Stimulated activated CD8-positive, alpha-beta memory T cell treated with anti-CD3 and anti-CD28 coated beads, Interleukin-7, amount 100 ng/mL, for 24 hours (primary cell): ENCODE results near the gene CDKAL1.
"Not testable (repeated sequence)": the region's sequence is repeated elsewhere in the genome, so short reads cannot be mapped to it uniquely, and the experiment has no call there.

Experiments used
- DNase-seq: peaks from one replicate; pipeline ENCODE4 v3.0.0-alpha.2; 2020; ENCODE audit warnings: low read depth

The CDKAL1 gene

DNA sequence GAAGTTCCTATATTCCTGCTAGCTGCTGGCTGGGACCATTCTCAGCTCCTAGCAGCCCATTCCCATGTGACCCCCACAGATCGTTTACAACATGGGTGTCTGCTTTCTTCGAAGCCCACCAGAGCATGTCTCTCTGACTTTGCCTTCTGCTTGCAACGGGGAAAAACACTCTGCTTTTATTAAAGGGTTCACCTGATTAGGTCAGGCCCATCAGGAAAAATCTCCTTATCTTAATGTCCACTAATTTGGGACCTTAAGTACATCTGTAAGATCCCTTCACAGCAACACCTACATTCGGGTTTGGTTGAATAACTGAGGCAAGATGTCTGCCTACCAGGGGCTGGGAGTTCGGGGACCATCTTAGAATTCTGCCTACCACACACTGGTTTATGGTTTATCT lies 496.9 kb downstream of the CDKAL1 start:
- DNase-seq = no peak

DNA sequence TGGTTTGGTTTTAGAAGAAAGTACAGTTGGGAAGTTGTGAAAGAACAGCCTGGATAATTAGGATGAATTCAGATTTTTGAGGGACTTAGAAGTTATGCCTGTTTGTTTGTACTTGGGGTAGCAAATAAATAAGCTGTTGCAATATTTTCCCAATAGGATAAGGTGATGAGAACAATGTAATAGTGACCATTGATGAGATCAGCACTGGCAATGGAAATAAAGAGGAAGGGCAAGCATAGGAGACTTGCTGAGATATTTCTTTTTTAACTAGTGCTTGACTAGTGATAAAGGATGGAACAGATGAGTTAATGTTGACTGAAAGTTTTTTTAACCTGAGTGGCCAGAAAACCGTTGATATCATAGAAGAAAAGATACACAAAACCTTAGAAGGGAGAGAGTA lies 498.8 kb downstream of the CDKAL1 start:
- no peak for DNase-seq

DNA sequence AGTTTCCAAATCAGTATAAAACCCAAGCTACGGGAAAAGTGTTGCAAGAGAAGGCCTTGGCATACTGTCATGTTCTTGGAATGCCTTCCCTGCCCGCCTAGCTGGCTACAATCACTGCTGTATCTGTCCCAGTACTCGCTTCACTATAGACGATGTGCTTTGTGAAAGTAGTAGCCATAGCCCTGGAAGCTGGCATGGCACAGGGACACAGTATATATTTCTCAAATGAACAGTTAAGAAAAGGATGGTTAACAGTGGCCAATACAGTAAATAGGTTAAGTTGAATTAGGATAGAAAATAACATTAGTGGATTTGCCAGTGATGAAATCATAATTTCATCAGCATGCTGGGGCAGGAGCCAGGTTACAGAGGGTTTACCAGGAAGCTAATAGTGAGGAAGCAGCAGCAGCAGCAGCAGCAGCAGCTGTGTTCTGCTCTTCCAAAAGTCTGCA lies 499.3 kb downstream of the CDKAL1 start:
- no peak for DNase-seq

- no peak for DNase-seq
Observed at GRCh38 chr6:21034345-21034744, 500.1 kb downstream of the CDKAL1 start.

DNA sequence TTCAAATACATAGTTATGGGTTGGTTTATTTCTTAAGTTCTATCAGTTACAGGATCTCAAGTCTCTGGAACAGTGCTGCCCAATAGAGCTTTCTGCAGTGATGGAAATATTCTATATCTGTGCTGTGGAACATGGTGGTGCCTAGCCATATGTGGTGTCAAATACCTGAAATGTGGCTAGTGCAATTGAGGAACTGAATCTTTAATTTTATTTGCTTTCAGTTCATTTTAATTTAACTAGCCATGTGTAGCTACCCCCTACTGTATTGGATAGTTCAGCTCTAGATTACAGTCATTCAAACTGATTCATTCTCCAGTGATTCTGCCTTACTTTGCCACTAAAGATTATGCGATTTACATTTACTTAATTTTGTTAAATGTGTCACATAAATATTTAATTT lies 503.2 kb downstream of the CDKAL1 start:
- no peak for DNase-seq

- no peak for DNase-seq
Observed at GRCh38 chr6:21039926-21040325, 505.7 kb downstream of the CDKAL1 start.

GRCh38 chr6:21045135-21045700 lies 511.0 kb downstream of the CDKAL1 start:
- DNase-seq = no peak

- no peak for DNase-seq
Observed at GRCh38 chr6:21046276-21046675, 512.0 kb downstream of the CDKAL1 start.

DNA sequence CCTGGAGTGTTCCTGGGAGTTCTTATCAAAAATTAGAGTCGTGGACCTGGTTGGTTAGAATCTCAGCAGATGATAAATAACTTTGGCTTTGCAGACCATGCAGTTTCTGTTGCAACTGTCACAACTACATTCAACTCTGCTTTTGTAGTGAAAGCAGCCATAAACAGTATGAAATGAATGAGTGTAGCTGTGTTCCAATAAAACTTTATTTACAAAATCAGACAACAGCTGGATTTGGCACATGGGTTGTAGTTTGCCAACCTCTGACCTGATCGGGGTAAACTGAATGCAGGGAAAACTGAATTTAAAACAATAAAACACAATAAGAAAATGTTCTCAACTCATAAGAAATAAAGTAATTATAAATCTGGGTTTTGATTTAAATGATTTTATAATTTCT lies 513.8 kb downstream of the CDKAL1 start:
- no peak for DNase-seq

GRCh38 chr6:21049148-21049547 lies 514.9 kb downstream of the CDKAL1 start:
- DNase-seq = no peak

GRCh38 chr6:21049572-21049971 lies 515.3 kb downstream of the CDKAL1 start:
- no peak for DNase-seq

DNA sequence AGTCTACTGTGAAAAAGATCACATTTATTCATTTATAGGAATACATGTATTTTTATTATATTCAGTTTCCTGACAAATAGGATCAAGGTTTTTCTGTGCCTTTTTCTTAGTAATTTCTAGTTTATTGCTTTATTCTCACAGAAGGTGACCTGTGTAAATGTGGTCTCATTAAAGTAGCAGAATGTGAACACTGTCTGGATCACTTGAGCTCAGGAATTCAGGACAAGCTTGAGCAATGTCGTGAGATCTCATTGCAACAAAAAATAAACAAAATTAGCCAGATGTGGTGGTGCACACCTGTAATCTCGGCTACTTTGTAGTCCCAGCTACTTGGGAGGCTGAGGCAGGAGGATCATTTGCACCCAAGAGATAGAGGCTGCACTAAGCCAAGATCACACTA lies 516.7 kb downstream of the CDKAL1 start:
- no peak for DNase-seq

DNA sequence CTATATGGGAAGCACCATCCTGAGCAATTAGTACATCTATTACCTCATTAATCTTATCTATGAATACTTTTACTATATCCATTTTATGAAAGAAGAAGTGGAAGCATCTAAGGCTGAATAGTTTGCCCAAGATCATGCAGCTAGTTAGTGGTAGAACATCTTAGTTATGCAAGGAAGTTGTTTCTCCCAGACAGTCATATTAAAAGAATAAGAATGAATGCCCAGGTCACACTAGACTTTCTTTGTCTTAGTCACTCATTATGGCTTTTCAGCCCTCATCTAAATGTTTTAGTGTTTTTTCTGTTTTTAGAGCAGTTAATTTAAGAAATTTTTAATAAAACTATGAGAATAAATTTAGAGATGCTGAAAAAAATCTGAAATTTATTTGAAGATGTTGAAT lies 517.5 kb downstream of the CDKAL1 start:
- no peak for DNase-seq

- DNase-seq = no peak
Observed at GRCh38 chr6:21053612-21054011, 519.4 kb downstream of the CDKAL1 start.

DNA sequence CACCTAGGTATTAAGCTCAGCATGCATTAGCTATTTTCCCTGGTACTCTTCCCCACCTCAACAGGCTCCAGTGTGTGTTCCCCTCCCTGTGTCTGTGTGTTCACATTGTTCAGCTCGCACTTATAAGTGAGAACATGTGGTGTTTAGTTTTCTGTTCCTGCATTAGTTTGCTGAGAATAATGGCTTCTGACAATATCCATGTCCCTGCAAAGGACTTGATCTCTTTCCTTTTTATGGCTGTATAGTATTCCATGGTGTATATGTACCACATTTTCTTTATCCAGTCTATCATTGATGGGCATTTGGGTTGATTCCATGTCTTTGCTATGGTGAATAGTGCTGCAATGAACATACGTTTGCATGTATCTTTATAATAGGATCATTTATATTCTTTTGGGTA lies 521.2 kb downstream of the CDKAL1 start:
- DNase-seq = not testable (repeated sequence)

DNA sequence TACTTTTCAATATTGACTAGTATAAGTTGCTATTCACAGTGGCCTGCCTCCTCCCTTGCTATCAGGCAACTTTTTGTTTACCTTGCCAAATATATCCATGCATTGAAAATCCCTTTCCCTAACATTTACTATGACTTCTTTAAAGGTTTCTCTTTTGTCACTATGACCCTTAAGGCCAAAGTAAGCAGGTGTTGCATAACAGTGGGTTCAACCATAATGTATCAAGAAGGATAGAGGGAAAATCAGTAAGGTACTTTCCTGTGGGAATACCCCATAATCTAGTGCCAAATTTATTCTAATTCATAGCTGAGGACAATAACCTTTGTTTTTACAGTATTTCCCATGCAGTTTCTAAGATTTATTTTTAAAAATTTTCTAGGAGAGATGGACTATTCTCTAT lies 527.6 kb downstream of the CDKAL1 start:
- no peak for DNase-seq

DNA sequence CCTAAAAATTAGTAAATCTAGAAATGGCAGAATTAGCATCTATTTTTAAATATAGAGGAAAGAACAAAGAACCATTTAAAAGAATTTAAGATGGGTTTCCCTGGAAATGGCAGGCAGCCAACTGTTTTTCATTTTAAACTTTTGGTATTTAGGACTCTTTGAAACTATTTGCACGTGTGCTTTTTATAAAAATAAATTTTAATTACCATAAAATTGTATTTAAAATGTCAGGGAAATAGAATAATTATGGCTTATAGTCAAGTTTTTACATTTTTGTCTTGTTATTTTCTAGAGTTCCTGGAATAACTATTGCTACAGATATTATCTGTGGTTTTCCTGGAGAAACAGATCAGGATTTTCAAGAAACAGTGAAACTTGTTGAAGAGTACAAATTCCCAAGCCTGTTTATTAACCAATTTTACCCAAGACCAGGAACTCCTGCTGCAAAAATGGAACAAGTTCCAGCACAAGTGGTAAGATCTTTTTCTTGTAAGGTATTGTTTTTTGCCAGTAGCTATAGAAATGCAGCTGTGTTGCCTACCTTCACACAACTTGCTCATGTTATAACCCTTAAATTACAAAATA lies 530.6 kb downstream of the CDKAL1 start:
- DNase-seq = no peak

- no peak for DNase-seq
Observed at GRCh38 chr6:21067521-21067920, 533.3 kb downstream of the CDKAL1 start.

DNA sequence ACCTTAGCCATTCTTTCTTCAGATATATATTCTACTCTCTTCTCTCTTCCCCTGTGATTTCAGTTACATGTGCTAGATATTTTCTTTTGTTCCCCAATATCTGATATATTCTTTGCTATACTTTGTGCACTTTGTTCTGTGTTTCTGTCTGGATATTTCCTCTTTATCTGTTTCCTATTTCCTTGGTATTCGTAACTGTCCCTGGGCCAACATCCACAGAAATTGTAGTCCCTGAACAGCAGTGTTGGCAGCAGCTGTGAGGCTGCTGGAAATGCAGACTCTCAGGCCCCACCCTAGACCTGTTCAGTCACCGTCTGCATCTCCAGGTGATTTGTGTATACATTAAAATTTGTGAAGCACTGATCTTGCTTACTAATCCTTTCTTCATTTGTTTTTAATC lies 536.4 kb downstream of the CDKAL1 start:
- DNase-seq = no peak

DNA sequence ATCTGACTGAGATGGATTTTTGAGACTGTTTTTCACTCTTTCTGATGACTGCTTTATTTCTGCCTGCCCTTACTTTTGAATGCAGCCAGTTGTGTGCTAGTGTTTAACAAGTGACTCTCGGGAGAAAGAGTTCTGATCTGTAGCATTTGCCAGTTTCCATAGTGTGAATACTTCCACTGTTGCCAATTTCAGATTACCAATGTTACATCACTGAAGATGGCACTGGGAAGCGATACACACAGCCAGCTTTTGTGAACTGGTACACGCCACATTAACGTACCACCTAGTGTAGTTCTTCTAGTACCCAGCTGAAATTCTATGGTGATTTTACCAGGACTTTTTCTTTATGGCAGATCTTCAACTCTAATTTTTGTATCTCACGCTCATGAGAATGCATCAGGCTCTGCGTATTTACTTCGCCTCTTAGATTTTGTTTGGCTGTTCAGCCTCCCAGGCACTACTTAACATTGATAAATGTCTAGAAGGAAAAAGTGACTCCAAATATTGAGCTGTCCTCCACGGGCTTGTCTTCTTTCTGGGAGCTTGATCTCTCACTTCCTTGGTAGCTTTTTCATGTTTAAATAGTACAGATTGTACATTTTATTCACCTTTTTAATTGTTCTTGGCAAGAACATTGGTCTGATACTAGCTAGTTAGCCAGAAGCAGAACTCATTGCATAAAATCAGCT lies 537.7 kb downstream of the CDKAL1 start:
- no peak for DNase-seq

DNA sequence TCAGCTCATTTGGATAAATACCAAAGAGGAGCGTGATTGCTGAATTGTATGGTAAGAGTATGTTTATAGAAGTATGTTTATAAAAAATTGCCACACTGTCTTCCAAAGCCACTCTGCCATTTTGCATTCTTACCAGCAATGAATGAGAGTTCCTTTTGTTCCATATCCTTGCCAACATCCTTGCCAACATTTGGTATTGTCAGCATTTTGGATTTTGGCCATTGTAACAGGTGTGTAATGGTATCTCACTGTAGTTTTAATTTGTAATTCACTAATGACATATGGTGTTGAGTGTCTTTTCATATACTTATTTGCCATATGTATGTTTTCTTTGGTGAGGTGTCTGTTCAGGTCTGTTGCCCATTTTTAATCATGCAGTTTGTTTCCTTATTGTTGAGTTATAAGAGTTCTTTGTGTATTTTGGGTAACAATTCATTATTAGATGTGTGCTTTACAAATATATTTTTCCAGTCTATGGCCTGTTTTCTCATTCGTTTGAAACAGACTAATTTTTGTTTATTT lies 539.1 kb downstream of the CDKAL1 start:
- no peak for DNase-seq

GRCh38 chr6:21074484-21074883 lies 540.2 kb downstream of the CDKAL1 start:
- no peak for DNase-seq

GRCh38 chr6:21075986-21076385 lies 541.7 kb downstream of the CDKAL1 start:
- DNase-seq = no peak

- no peak for DNase-seq
Observed at GRCh38 chr6:21078497-21078896, 544.2 kb downstream of the CDKAL1 start.
